GM12873 (cell line): ENCODE data around the gene SLC43A2.

Source experiments
- CTCF ChIP-seq: IDR thresholded peaks from 2 replicates; pipeline ENCODE4 v1.5.1; 2012; ENCODE audit warnings: low read depth, mild to moderate bottlenecking, moderate library complexity, low read length, control low read depth; ENCODE audit not compliant: insufficient read depth; ENCODE audit errors: missing control alignments

The SLC43A2 gene

GRCh38 chr17:1522626-1523025, 106.0 kb downstream of the SLC43A2 start:
- no peak for TF ChIP-seq CTCF

GRCh38 chr17:1521086-1521640, 107.5 kb downstream of the SLC43A2 start:
- TF ChIP-seq CTCF = no peak

- no peak for TF ChIP-seq CTCF
These were observed 109.0 kb downstream of the SLC43A2 start for GRCh38 chr17:1519678-1520077.
